Smooth muscle cell (in vitro differentiated cells): ENCODE measurements around the gene DNAH8. TPM values are rescaled to one million over a fixed set of nuclear protein-coding genes. Genes with fewer than 3 reads are reported as not detected.
"Not testable (repeated sequence)": the region's sequence is repeated elsewhere in the genome, so short reads cannot be mapped to it uniquely, and the experiment has no call there.

Source experiments
- DNase-seq: peaks from one replicate; lab custom pipeline; 2025; ENCODE audit not compliant: unreplicated experiment; lab: John Stamatoyannopoulos, UW
- H2AFZ ChIP-seq: fragments of 200-600 bp; sonication (generic); 2 replicates; pipeline ENCODE4 v1.6.0; 2016; ENCODE audit warnings: antibody characterized with exemption, low read depth, mild to moderate bottlenecking
- H3F3A ChIP-seq: fragments of 200-600 bp; sonication (generic); 2 replicates; pipeline ENCODE4 v1.6.0; 2017; ENCODE audit warnings: antibody characterized with exemption, low read depth
- H3K27ac ChIP-seq: fragments of 200-600 bp; sonication (generic); 2 replicates; pipeline ENCODE4 v1.5.1; 2016; ENCODE audit warnings: low read depth, mild to moderate bottlenecking
- H3K27me3 ChIP-seq: fragments of 200-600 bp; sonication (generic); 2 replicates; pipeline ENCODE4 v1.6.1; 2016; ENCODE audit warnings: low read depth, mild to moderate bottlenecking
- H3K36me3 ChIP-seq: fragments of 200-600 bp; sonication (generic); 2 replicates; pipeline ENCODE4 v1.5.1; 2016; ENCODE audit warnings: low read depth
- H3K4me1 ChIP-seq: fragments of 200-600 bp; sonication (generic); 2 replicates; pipeline ENCODE4 v1.5.1; 2016; ENCODE audit warnings: low read depth
- H3K4me2 ChIP-seq: fragments of 200-600 bp; sonication (generic); 2 replicates; pipeline ENCODE4 v1.6.0; 2016; ENCODE audit warnings: mild to moderate bottlenecking
- H3K4me3 ChIP-seq: fragments of 200-600 bp; sonication (generic); 2 replicates; pipeline ENCODE4 v1.5.1; 2016; ENCODE audit warnings: mild to moderate bottlenecking
- H3K79me2 ChIP-seq: fragments of 200-600 bp; sonication (generic); 2 replicates; pipeline ENCODE4 v1.6.0; 2016; ENCODE audit warnings: low read depth, mild to moderate bottlenecking
- H3K9ac ChIP-seq: fragments of 200-600 bp; sonication (generic); 2 replicates; pipeline ENCODE4 v1.6.0; 2016; ENCODE audit warnings: low read depth
- H3K9me3 ChIP-seq: fragments of 200-600 bp; sonication (generic); replicated peaks from 2 replicates; pipeline ENCODE4 v1.5.1; 2016; ENCODE audit warnings: low read depth
- H4K20me1 ChIP-seq: fragments of 200-600 bp; sonication (generic); 2 replicates; pipeline ENCODE4 v1.6.0; 2016; ENCODE audit warnings: low read depth
- WGBS: methylation state at CpG from one replicate; pipeline ENCODE4 v1.1.7; 2016; ENCODE audit warnings: low lambda C conversion rate; 5-methylcytosine and 5-hydroxymethylcytosine counted together
- polyA plus RNA-seq: library from polyadenylated mRNA; unstranded; fragments of >200 nt; fragmentation: Nextera tagmentation; extraction: Ambion mirVana; gene quantifications from 2 replicates; pipeline ENCODE4 v1.2.1, GENCODE V29; 2016
- total RNA-seq: library from RNA; depleted of rRNA; stranded (reverse); fragments of >200 nt; gene quantifications from 2 replicates; pipeline ENCODE4 v1.2.3, GENCODE V29; 2014
- TF ChIP-seq, protein P1 (sequence below): fragments of 200-600 bp; sonication (generic); IDR thresholded peaks from 2 replicates; pipeline ENCODE4 v1.5.1; 2017; ENCODE audit warnings: borderline replicate concordance, mild to moderate bottlenecking, antibody characterized with exemption; ENCODE audit not compliant: insufficient read depth, poor library complexity, severe bottlenecking

The DNAH8 gene
- total and polyA plus RNA-seq, 2 experiments from 2014 or later = not detected

DNA sequence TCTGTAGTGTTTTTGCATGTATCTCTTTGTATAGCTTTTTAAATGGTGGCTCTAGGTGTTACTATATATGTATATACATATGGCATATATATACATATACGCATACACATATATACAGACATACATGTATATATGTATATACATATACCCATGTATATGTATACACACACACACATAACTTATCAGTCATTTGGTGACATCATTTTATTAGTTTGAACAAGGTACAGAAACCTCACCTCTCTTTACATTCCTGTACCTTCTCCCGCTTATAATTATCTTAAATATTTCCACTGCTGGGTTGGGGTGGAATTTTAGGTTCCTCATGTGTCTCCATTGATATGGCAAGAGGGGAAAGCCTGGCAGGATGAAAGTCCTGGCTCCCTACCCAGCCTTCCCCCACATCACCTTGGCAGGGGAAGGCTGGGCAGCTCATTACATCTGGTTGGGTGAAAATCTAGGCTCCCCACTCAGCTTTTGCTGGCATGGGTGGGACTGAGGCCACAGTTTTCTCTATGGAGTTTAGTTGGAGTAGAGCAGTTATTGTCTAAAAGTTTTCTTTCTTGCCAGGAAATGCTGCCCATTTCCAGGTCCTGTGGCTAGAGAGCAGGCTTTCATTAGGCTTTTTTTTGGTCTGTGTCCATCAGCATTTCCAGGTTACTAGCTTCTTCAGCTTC, 19.7 kb upstream of the DNAH8 start:
- H3K27me3 ChIP-seq = no peaks in the 10 kb centered on the region
- no peaks in the 10 kb centered on the region for H3K9me3 ChIP-seq
- 98% methylated on average over 2 of the region's 2 CpGs for WGBS
- TF ChIP-seq, protein P1, sequence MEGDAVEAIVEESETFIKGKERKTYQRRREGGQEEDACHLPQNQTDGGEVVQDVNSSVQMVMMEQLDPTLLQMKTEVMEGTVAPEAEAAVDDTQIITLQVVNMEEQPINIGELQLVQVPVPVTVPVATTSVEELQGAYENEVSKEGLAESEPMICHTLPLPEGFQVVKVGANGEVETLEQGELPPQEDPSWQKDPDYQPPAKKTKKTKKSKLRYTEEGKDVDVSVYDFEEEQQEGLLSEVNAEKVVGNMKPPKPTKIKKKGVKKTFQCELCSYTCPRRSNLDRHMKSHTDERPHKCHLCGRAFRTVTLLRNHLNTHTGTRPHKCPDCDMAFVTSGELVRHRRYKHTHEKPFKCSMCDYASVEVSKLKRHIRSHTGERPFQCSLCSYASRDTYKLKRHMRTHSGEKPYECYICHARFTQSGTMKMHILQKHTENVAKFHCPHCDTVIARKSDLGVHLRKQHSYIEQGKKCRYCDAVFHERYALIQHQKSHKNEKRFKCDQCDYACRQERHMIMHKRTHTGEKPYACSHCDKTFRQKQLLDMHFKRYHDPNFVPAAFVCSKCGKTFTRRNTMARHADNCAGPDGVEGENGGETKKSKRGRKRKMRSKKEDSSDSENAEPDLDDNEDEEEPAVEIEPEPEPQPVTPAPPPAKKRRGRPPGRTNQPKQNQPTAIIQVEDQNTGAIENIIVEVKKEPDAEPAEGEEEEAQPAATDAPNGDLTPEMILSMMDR = no peak
- H3K36me3 ChIP-seq = no peaks in the 10 kb centered on the region
- peaks cover 87% of the 10 kb centered on the region for H3K79me2 ChIP-seq
- H2AFZ ChIP-seq = no peak overlapping the region
- H3K4me3 ChIP-seq = no peak overlapping the region
- DNase-seq = no peak
- no peaks in the 10 kb centered on the region for H3F3A ChIP-seq
- no peaks in the 10 kb centered on the region for H3K4me1 ChIP-seq
- peaks cover 78% of the 10 kb centered on the region for H4K20me1 ChIP-seq
- H3K4me2 ChIP-seq = no peak overlapping the region
- H3K27ac ChIP-seq = no peak overlapping the region
- no peak overlapping the region for H3K9ac ChIP-seq

DNA sequence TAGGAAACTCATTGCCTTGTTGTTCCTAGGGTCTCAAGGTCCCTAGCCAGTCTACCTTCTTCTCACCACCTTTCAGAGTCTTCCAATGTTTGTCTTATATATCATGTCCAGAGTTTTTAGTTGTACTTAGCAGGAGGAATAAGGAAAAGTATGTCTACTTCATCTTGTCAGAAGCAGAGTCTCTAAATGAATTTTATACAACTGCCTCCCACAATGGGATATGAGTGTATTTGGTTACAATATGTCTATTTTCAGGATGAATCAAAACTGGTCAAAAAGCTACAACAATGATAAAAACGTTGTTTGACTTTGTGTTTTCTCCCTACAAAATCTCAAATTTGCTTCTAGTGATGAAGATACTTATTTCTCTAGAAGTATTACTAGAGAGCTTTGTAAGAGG, 19.2 kb upstream of the DNAH8 start:
- H3K4me2 ChIP-seq = no peak overlapping the region
- H3K9ac ChIP-seq = no peak overlapping the region
- no peaks in the 10 kb centered on the region for H3F3A ChIP-seq
- H3K4me3 ChIP-seq = no peak overlapping the region
- no peak for DNase-seq
- H2AFZ ChIP-seq = no peak overlapping the region
- H3K27me3 ChIP-seq = no peaks in the 10 kb centered on the region
- H4K20me1 ChIP-seq = peaks cover 77% of the 10 kb centered on the region
- 98% methylated on average over 1 of the region's 1 CpG for WGBS
- peaks cover 87% of the 10 kb centered on the region for H3K79me2 ChIP-seq
- H3K36me3 ChIP-seq = no peaks in the 10 kb centered on the region
- H3K4me1 ChIP-seq = no peaks in the 10 kb centered on the region
- TF ChIP-seq, protein P1 = no peak
- no peak overlapping the region for H3K27ac ChIP-seq
- no peaks in the 10 kb centered on the region for H3K9me3 ChIP-seq

DNA sequence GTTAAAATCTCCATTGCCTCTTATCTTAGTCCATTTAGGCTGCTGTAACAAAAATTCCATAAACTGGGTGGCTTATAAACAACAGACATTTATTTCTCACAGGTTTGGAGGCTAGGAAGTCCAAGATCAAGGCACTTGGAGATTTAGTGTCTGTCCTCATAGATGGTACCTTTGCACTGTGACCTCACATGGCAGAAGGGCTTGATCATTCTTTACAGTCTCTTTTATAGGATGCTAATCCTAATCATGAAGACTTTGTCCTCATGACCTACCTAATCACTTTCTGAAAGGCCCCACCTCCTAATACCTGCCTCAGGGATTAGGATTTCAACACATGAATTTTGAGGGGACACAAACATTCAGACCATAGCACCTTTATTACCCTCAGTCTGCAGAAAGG, 18.8 kb upstream of the DNAH8 start:
- H3K79me2 ChIP-seq = peaks cover 87% of the 10 kb centered on the region

DNA sequence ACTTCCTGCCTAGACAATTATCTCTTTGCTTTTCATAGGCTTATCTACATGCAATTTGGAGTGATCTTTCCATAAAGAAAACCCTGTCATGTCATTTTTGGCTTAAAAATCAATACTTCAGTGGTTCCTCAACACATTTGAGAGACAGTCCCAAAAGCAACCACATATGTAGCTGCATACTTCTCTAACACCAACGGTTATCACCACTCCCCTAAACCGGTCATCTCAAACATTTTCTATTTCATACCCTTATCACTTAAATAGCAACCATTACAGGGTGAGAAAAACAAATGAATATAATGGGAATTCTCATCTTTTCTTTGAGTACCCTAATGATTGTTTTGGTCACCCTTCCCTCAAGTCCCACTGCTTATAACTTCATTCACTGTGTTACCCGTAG, 17.3 kb upstream of the DNAH8 start:
- Histone ChIP-seq H3K4me1 (peaks cover 4% of the 10 kb centered on the region), H3K27me3 (no peaks in the 10 kb centered on the region), H3K36me3 (no peaks in the 10 kb centered on the region), H3K9me3 (no peaks in the 10 kb centered on the region), H3K4me3 (no peak overlapping the region), H2AFZ (no peak overlapping the region), H4K20me1 (peaks cover 64% of the 10 kb centered on the region), H3K9ac (no peak overlapping the region), H3K4me2 (no peak overlapping the region), H3F3A (no peaks in the 10 kb centered on the region), H3K79me2 (peaks cover 76% of the 10 kb centered on the region), H3K27ac (no peak overlapping the region)
- WGBS = 95% methylated on average over 3 of the region's 3 CpGs
- no peak for DNase-seq
- TF ChIP-seq, protein P1 = no peak

More for the DNA sequence above, 18.8 kb upstream of the DNAH8 start:
- H3K9ac ChIP-seq = no peak overlapping the region
- H3K9me3 ChIP-seq = no peaks in the 10 kb centered on the region
- H3K27me3 ChIP-seq = no peaks in the 10 kb centered on the region
- TF ChIP-seq, protein P1 = no peak
- H3K36me3 ChIP-seq = no peaks in the 10 kb centered on the region
- H3K4me1 ChIP-seq = no peaks in the 10 kb centered on the region
- H3K4me2 ChIP-seq = no peak overlapping the region
- no peak overlapping the region for H3K27ac ChIP-seq
- peaks cover 74% of the 10 kb centered on the region for H4K20me1 ChIP-seq
- H2AFZ ChIP-seq = no peak overlapping the region
- no peak overlapping the region for H3K4me3 ChIP-seq
- DNase-seq = no peak
- H3F3A ChIP-seq = no peaks in the 10 kb centered on the region

DNA sequence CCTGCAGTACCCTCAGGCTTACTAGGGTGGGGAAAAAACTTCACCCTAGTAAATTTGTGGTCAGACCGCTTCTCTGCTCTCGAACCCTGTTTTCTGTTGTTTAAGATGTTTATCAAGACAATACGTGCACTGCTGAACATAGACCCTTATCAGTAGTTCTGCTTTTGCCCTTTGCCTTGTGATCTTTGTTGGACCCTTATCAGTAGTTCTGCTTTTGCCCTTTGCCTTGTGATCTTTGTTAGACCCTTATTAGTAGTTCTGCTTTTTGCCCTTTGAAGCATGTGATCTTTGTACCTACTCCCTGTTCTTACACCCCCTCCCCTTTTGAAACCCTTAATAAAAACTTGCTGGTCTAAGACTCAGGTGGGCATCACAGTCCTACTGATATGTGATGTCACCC, 15.4 kb upstream of the DNAH8 start:
- H3F3A ChIP-seq, H3K9me3 ChIP-seq, H3K27me3 ChIP-seq, H3K4me2 ChIP-seq, H3K4me3 ChIP-seq, H3K36me3 ChIP-seq, H3K4me1 ChIP-seq, DNase-seq, H3K27ac ChIP-seq, H2AFZ ChIP-seq, H3K9ac ChIP-seq: not testable (repeated sequence)
- 83% methylated on average over 3 of the region's 3 CpGs for WGBS
- Histone ChIP-seq H4K20me1 (peaks cover 52% of the 10 kb centered on the region), H3K79me2 (peaks cover 60% of the 10 kb centered on the region)
